ENCODE measurements around the gene TUSC2. TPM values are rescaled to one million over a fixed set of nuclear protein-coding genes. Genes with fewer than 3 reads are reported as not detected.
A peak's percentile ranks its signal among the peaks of the same experiment; 100 is the strongest.

Gene TUSC2
- total RNA-seq, 4 donors from 2014 or later: 12.8 to 21.7 (median 17.4) TPM

DNA sequence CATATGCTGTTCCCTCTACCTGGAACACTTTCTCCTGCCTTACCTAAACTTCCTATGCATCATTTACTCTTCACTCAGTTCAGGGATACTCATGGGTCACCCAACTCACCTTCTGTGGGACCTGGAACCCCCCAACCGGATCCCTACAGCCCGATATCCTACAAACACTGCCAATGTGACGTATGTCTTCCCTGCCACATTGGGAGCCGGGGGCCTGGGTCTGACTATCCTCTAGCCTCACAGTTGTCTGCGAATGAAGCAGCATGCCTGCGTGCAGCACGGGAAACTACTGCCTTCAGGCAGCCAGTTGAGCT lies 22.1 kb upstream of the TUSC2 start:
- Histone ChIP-seq H3K36me3 (peaks cover 38% of the 10 kb centered on the region), H3K27ac (peak overlapping the region; percentile 97), H3K4me3 (peak overlapping the region; percentile 87), H3K4me1 (peaks cover 57% of the 10 kb centered on the region), H3K27me3 (no peaks in the 10 kb centered on the region), H3K9me3 (no peaks in the 10 kb centered on the region)
- 0% methylated on average over 5 of the region's 7 CpGs for WGBS
- DNase-seq (ENCODE audit: low spot score in 2 of 2): no peak
- TF ChIP-seq POLR2A (IDR thresholded peaks at IDR 0.05): no peak
- TF ChIP-seq, protein P1, sequence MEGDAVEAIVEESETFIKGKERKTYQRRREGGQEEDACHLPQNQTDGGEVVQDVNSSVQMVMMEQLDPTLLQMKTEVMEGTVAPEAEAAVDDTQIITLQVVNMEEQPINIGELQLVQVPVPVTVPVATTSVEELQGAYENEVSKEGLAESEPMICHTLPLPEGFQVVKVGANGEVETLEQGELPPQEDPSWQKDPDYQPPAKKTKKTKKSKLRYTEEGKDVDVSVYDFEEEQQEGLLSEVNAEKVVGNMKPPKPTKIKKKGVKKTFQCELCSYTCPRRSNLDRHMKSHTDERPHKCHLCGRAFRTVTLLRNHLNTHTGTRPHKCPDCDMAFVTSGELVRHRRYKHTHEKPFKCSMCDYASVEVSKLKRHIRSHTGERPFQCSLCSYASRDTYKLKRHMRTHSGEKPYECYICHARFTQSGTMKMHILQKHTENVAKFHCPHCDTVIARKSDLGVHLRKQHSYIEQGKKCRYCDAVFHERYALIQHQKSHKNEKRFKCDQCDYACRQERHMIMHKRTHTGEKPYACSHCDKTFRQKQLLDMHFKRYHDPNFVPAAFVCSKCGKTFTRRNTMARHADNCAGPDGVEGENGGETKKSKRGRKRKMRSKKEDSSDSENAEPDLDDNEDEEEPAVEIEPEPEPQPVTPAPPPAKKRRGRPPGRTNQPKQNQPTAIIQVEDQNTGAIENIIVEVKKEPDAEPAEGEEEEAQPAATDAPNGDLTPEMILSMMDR (IDR thresholded peaks at IDR 0.05): no peak
- no peak for TF ChIP-seq POLR2AphosphoS5 (IDR thresholded peaks at IDR 0.05)
- no peak for TF ChIP-seq EP300 (IDR thresholded peaks at IDR 0.05)

DNA sequence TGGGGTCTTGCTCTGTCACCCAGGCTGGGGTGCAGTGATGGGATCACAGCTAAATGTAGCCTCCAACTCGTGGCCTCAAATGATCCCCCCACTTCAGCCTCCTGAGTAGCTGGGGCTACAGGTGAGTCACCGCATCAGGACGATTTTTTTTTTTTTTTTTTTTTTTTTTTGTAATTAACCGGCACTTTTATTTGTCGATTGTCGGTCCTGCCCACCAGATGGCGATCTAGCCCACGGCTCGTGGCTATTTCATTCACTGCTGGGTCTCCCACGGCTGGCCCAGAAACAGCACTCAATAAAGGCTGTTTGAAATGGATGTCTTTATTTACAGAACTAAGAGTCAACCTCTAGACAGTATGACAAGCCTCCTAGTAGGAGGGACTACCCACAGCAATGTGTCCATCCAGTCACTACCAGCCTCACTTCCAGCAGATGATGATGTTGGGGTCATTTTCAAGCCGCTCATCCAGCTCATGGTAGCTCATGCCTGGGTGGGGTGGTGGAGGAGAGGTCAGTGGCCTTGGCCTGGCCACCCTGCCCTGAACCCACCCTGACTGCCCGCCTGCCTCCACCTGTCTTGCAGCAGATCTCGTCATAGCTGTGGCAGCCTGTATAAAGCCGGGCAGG lies 19.3 kb upstream of the TUSC2 start:
- peaks cover 14% of the 10 kb centered on the region for H3K36me3 ChIP-seq
- DNase-seq (ENCODE audit: low spot score in 2 of 2): no peak
- peaks cover 51% of the 10 kb centered on the region for H3K4me1 ChIP-seq
- 24% methylated on average over 14 of the region's 14 CpGs for WGBS
- H3K9me3 ChIP-seq: no peaks in the 10 kb centered on the region
- H3K27me3 ChIP-seq: no peaks in the 10 kb centered on the region
- H3K4me3 ChIP-seq: no peak overlapping the region
- no peak overlapping the region for H3K27ac ChIP-seq
- TF ChIP-seq EP300 (IDR thresholded peaks at IDR 0.05) (no peak), POLR2A (IDR thresholded peaks at IDR 0.05) (no peak), POLR2AphosphoS5 (IDR thresholded peaks at IDR 0.05) (no peak)
- TF ChIP-seq, protein P1 (IDR thresholded peaks at IDR 0.05): peak; percentile 36 to 39

DNA sequence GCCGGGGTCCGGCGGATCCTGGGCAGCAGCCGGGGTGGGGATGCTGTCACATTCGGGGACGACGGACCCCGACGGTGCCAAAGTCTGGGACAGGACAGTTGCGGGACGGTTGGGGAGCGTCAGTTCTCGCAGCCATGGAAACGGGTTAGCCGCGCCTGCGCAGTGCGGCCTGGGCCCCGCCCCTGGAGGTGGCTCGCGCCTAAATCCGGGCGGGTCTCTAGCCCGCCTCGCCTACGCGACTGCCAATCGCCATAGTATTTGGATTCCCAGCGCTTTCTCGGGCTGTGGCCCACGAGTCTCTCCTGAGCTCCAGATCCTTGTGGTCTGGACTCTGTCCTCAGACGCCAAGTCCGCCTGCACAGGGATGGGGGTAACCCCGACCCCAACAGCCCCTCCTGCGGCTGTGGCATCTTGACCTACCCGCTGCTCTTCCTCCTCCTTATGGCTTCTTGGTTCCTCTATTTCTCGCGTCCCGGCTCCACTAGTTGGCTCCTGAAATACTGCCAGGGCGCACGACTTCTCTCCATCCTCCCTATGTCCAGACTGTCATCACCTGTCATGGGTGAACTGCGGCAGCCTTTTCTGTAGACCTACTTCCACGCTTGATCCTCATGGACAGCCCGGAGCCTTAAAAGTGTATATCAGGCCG lies 17.7 kb upstream of the TUSC2 start, which contains the start of gene ZMYND10:
Gene ZMYND10, minus strand, starts transcription at position 147 of the 649 bp plus-strand sequence. CDS start 153 bp downstream, outside the sequence.
- TF ChIP-seq EP300 (IDR thresholded peaks at IDR 0.05) (no peak), POLR2A (IDR thresholded peaks at IDR 0.05) (no peak), POLR2AphosphoS5 (IDR thresholded peaks at IDR 0.05) (no peak)
- TF ChIP-seq, protein P1 (IDR thresholded peaks at IDR 0.05): no peak
- DNase-seq (ENCODE audit: low spot score in 2 of 2): no peak
- 30% methylated on average over 14 of the region's 45 CpGs for WGBS
- Histone ChIP-seq H3K27ac (no peak within 1 kb of the TSS), H3K4me3 (peak within 1 kb of the TSS; percentile 51), H3K9me3 (no peaks in the 10 kb centered on the region), H3K27me3 (no peaks in the 10 kb centered on the region), H3K36me3 (peaks cover 14% of the 10 kb centered on the region), H3K4me1 (peaks cover 56% of the 10 kb centered on the region)

- peaks cover 14% of the 10 kb centered on the region for H3K36me3 ChIP-seq
- DNase-seq (ENCODE audit: low spot score in 2 of 2): no peak
- no peaks in the 10 kb centered on the region for H3K9me3 ChIP-seq
- peaks cover 57% of the 10 kb centered on the region for H3K4me1 ChIP-seq
- no peak overlapping the region for H3K27ac ChIP-seq
- TF ChIP-seq POLR2AphosphoS5 (IDR thresholded peaks at IDR 0.05) (no peak), EP300 (IDR thresholded peaks at IDR 0.05) (no peak), POLR2A (IDR thresholded peaks at IDR 0.05) (no peak)
- TF ChIP-seq, protein P1 (IDR thresholded peaks at IDR 0.05): no peak
- peak overlapping the region; percentile 51 for H3K4me3 ChIP-seq
- H3K27me3 ChIP-seq: no peaks in the 10 kb centered on the region
- 69% methylated on average over 6 of the region's 8 CpGs for WGBS
These were observed 17.0 kb upstream of the TUSC2 start for GRCh38 chr3:50345008-50345407.

GRCh38 chr3:50342813-50343633 lies 15.0 kb upstream of the TUSC2 start:
- Histone ChIP-seq H3K4me1 (peaks cover 66% of the 10 kb centered on the region), H3K27me3 (no peaks in the 10 kb centered on the region), H3K4me3 (no peak overlapping the region), H3K9me3 (no peaks in the 10 kb centered on the region), H3K27ac (no peak overlapping the region), H3K36me3 (peaks cover 6% of the 10 kb centered on the region)
- no peak for DNase-seq (ENCODE audit: low spot score in 2 of 2)
- TF ChIP-seq POLR2AphosphoS5 (IDR thresholded peaks at IDR 0.05): no peak
- no peak for TF ChIP-seq POLR2A (IDR thresholded peaks at IDR 0.05)
- no peak for TF ChIP-seq EP300 (IDR thresholded peaks at IDR 0.05)
- TF ChIP-seq, protein P1 (IDR thresholded peaks at IDR 0.05): no peak
- 89% methylated on average over 9 of the region's 13 CpGs for WGBS
